Dermis blood vessel endothelial cell (primary cell): ENCODE results near the gene EMP3. TPM values are rescaled to one million over a fixed set of nuclear protein-coding genes. Genes with fewer than 3 reads are reported as not detected.
A peak's percentile ranks its signal among the peaks of the same experiment; 100 is the strongest.

Source experiments
- DNase-seq: peaks from one replicate; pipeline ENCODE4 v3.0.0; 2010
- total RNA-seq: library from RNA; depleted of rRNA; stranded (reverse); fragments of >200 nt; gene quantifications from 2 replicates; pipeline ENCODE4 v1.2.3, GENCODE V29; 2014

EMP3 gene
- total RNA-seq, 1 donor from 2014 or later: 7.3 TPM

DNA sequence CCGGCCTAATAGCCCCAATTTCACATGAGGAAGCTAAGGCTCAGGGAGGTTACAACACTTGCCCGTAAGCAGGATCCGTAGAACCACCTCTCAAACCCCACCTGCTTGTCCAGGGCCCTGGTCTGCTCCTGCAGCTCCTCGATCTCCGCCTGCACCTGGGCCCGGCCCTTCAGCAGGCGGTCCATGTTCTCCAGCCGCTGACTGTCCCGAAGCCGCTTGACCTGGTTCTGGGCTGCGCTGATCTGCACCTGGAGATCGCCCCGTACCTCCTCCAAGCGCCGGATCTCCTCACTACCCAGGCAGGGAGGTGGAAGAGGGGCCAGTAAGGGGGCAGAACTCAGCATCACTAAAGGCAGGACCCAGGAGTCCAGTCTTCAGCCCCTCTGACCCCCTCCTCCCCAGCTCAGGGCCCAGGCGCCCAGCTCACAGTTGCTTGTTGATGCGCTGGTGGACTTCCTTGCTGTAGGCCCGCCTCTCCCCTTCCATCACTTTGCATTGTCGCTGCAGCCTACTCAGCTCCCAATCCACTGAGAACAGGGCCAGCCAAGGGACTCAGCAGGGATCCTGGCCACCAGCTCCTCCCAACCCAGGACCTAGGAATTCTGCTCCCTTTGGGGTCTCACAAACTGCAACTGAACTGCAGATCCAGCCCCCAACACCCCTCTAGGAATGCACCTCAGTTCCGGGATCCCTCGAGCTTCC lies 6.9 kb upstream of the EMP3 start:
- DNase-seq: no peak

DNA sequence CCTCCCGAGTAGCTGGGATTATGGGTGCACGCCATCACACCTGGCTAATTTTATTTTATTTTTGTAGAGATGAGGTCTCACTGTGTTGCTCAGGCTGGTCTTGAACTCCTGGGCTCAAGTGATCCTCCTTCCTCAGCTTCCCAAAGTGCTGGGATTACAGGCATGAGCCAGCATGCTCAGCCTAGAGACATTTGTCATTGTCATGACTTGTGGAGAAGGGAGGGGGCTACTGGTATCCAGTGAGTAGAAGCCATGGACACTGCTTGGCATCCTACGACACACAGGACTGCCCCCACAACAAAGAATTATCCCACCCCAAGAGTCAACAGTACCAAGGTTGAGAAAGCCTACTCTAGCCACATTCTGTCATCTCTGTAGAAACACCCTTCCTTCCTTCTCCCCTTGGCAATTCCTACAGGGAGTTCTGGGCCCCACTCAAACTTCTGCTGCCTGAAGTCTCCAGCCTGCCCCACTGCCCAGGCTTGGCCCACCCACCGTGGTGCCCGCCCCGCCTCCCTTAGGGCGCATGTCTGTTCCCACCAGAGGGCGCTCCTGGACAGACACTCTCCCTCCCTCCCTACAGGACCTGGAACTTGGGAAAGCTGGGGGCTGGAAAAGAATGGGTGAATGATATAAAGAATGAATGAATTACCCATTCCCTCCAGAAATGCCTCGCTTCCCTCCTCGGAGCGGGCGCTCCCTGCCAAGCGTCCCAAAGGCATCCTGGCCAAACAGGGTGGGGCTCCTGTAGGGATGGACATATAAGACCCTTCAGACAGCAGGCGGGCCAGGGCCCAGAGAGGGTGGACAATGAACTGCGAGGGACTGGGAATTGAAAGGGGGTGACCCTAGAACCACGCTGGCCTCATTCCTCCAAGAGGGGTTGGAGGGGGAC lies 5.5 kb upstream of the EMP3 start:
- DNase-seq: peak; percentile 92

DNA sequence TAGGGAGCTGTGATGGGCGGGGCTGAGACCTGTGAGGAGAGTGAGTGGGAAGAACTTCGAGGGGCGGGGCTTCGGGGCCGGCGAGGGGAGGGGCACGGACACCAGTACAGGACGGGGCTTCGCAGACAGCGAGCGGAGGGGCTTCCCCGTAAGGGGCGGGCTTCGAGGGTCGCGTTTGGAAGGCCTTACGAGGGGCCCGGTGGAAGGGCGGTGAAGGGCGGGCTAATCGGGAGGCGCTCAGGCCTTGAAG lies 4.1 kb upstream of the EMP3 start:
- DNase-seq: peak; percentile 93

DNA sequence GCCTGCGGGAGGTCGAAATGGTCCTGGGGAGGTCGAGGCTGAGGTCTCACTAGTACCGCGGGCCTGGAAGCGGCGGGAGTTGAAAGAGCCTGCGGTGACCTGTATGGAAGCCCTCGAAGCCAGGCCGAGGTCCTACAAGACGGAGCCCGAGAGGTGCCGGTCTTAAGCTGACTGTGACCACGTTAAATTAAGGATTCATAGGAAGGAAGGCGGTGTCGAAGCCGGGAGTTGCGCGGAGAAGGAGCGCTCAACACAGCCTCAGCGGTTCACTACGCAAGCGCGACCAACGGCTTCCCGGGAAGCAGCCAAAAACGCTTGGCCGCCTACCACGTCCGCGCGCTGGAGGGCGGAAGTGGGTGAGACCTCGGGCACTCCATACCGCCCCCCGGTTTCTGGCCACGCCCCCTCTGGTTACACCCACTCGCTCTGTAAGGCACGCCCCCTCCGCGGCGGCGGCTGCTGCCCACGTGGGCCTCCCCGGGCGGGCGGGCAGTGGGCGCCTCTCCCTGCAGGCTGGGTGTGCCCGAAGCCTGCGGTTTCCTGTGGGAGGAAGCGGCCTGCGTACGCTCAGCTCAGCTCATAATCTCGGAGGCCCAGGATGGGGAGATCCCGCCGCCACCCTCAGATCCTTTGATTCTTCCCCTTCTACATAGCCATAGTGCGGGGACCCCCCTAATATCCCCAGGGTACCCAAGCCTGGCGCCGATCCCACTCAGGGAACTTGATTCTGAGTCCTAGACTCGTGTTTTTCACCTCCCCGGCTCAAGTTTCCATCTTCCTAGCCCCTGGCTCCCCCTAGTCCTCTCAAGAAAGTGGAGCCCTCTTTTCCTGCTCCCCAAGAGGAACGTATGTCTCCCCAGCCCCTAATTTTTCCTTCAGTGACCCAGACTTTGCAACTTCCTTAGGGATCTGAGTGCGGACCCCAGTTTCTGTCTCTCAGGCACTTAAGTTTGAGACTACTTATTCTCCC lies 3.4 kb upstream of the EMP3 start:
- peak; percentile 98 for DNase-seq

DNA sequence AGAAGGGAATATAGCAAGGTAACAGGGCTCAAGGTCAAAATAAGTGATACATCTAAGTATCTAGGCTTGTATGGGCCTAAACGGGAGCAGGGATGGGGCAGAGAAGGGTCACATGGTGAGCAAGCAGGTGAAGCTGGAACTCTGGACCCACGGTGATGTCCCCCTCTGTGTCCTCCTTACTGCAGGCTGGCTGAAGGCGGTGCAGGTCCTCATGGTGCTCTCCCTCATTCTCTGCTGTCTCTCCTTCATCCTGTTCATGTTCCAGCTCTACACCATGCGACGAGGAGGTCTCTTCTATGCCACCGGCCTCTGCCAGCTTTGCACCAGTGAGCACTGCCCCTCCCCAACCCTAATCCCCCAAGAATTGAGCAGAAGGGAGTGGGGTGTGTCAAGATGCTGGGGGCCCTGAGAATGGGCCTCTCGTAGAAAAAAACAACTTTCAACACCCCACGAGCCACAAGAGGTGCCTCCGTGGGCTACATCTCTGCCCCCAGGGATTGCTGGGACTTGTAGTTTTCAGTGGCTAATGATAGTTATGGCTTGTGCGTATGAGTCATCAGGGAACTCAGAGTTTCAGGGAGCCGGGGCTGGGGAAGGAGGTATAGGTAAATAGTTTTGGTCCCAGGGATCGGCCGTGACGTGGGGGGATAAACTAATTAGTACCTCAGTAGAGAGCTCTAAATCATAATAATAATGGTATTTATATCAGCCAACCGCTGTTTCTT lies 4.0 kb downstream of the EMP3 start:
- DNase-seq: peak; percentile 38

DNA sequence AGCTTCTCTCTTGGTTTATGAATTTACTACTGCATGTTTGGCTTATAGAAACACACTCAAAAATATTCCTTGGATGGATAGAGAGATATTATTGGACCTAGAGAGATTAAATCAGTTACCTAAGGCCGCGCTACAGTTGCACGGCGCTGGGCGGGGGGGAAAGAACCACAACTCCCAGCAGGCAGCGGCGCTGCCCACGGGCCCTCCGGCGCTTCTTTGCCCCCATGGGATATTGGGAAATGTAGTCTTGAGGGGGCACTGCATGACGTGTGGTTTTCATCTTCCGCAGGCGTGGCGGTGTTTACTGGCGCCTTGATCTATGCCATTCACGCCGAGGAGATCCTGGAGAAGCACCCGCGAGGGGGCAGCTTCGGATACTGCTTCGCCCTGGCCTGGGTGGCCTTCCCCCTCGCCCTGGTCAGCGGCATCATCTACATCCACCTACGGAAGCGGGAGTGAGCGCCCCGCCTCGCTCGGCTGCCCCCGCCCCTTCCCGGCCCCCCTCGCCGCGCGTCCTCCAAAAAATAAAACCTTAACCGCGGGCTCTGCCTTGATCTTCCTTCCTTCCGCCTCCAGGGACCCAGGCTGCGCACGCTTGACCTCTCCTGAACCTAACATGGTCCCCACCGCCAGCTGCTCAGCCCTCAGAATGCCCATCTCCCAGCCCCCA lies 4.8 kb downstream of the EMP3 start:
- DNase-seq: peak; percentile 91

DNA sequence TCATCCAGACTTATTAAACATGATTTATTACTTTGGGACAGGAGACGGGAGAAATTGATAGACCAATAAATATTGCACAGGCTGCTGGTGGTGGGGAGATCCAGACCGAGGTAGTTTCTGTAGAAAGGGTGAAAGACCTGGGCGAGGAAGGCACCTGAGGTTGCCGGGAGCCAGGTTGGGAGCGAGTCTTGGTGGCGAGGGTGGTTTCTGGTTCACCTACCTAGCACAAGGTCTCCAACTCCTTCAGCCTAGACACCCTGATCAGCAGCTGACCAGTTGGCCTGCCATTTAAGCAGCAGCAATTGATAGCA lies 7.0 kb downstream of the EMP3 start:
- no peak for DNase-seq

DNA sequence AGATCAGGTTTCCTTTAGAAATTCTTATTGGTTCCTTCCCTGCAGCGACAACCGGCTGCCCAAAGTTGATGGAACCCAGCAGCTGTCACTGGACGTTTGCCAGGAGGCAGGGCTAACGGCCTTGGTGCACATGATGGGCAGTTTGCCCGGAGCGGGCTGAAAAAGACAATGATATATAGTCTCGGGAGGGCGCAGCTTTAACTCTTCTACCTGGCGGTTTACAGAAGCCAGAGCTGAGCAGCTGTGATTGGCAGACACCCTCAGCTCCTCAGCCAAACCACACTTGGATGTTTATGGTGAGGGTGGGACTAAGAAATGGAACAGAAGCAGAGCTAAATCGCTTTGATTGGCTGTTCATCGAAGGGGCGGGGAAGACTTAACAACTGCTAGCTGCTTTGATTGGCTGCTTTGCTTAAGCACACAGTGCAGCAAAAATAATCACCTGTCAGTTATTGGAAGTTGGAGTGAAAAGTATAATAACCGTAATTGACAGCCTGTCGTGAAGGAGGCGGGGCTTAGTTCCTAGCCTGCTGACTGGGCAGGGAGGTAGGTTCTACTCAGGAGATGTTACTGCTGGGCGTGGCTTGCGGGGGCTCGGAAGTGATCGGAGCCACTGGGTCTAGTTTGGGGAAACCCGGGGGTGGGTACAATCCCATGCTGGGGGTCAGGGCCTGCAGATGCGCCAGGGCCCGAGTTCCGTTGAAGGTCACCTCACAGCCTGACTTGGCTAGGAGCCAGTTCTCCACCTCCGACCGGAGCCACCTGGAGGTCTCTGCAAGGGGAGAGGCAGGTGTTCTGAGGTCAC lies 7.5 kb downstream of the EMP3 start:
- DNase-seq: peak; percentile 99

DNA sequence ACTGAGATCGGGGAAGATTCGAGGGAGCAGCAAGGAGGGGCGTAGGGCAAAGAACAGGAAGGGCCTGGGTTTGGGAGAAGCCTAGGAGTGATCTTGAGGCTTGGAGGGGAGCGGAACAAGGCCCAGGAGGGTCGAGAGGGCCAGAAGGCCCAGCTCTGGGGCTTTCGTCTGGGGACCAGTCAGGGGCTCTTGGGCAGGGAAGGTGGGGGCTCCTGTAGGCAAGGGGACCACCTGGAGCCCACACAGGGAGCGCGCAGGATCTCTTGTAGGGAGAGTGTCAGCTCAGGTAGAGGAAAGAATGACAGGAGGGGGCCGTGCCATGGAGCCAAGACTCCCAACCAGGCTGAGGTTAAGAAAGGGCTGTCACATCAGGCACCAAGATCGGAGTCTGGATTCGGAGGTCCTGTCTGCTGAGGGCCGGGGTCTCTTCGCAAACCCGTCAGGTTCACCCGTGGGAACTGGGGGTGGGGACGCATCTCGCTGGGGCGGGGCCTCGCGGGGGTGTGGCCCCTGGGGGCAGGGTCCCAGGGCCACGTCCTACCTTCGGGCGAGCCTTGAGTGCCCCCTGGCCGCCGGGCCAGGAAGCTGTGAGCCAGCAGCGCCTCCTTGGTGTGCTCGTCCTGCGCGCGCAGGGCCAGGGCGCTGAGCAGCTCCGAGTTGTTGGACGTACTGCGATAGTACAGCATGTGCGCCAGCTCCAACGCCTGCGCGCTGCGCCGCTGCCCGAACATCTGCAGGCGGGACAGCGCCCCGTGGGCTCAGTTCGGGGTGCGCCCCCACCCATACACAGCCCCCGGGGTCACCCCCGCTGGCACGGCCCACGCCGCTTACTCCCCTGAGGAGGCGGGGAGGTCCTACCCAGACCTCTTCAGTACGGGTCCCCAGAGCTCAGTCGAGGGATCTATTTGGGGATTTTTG lies 8.4 kb downstream of the EMP3 start:
- DNase-seq: peak; percentile 96

DNA sequence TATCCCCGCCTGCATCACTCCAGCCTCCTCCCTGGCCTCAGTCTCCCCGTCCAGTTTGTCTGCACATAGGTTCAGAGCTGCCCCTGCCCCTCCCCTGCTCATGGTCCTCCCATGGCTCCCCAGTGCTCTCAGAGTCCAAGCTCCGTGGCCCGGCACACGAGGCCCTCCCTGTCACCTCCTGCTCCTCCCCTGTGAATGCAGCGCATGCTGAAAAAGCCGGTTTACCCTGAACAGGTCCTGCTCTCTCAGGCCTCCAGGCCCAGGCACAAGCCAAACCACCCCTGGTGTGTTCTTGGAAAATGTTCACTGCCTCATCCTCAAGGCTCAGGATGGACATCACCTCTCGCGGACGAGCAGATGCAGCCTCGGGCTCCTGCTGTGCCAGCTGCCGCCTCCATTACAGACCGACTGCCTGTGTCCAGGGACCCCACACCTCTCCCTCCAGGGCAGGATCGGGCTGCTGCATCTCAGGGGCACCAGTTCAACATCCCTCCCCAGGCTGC lies 13.0 kb downstream of the EMP3 start:
- DNase-seq: no peak

DNA sequence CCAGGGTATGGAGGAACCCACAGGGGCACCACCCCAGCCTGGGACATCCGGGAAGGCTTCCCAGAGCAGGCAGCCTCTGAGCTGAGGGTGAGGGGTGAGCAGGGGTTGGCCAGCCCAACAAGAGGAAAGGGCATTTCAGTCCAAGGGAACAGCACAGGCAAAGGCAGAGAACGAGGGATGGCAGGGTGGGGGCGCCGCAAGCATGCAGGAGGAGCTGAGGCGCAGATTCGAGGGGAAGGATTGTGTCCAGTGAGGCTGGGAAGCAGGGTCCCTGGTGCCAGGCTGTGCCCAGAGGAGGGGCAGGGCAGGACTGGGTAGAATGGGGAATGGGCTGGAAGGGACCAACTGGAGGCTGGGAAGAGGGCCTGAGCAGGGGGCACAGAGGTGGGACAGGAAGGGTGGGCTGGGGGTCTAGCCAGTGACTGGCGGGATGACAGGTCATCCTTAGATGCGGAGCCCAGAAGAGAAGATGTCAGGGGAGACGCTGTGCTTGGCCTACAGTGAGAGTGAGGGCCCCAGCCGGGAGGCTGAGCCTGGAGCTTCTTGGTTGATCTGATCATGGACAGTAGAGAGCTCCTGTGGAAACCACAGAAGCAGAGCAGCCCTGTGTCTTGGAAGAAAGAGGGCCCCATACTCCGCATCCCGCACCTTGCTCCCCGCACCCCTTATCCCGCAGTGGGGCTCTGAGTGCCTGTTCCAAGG lies 13.6 kb downstream of the EMP3 start:
- no peak for DNase-seq

DNA sequence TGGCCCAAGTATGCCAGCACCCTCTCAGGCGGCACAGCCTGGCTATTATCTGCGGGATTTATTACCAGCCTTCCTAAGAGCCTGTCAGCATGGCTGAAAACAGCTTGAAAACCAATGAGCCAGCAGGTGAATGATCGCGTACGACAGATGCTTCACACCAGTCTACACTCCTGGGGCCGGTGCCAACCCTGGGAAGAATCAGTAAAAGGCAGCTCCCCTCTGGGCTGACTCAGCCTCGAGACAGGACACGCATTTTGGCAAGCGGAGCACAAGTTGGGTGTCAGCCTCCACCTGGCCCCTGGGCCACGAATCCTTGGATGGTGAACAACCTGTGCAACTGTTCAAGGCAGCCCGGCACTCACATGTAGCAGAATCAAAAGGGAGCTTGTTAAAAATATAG lies 15.6 kb downstream of the EMP3 start:
- DNase-seq: no peak

DNA sequence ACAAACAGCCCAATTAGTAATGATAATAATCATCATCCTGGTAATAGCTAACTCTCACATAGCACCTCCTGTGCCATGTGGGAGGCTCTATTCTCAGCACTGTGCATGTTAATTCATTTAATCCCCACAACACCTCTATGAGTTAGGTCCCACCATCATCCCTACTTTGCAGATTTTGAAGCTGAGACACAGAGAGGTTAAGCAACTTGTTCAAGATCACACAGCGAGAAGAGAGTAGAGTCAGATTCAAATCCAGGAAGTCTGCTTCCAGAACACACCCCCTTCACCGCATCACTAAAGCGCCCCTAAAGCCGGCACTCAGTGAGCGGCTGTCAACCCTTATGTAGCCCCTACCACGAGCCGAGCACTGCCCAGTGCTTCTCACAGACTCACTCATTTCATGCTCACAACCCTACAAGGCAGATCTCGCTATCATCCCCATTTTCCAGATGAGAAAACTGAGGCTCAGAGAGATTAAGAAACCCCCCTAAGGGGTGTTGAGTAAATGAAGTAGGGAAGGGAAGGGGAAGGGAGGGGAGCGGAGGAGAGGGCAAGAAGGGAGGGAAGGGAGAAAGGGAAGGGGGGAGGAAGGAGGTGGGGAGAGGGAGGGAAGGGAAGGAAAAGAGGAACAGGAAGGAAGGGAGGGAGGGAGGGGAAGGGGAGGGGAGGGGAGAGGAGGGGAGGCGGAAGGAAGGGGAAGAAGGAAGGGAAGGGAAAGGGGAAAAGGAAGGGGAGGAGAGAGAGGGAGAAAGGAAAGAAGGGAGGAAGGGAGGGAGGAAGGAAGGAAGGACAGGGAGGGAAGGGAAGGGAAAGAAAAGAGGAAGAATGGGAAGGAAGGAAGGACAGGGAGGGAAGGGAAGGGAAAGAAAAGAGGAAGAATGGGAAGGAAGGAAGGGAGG lies 16.4 kb downstream of the EMP3 start:
- DNase-seq: no peak

DNA sequence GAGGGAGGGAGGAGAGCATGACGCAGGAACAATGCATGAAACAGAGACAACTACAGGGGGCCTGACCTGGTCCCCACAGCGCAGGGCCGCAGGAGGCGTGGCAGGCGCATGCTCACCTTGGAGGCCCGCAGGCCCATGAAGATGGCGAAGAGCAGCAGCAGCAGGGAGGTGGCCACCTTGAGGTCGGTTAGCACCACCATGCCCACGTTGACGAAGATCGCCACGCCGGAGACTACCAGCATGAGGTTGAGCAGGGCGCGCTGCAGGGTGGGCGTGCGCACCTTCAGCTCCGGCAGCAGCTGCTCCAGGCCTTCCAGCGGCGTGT lies 17.0 kb downstream of the EMP3 start:
- no peak for DNase-seq

DNA sequence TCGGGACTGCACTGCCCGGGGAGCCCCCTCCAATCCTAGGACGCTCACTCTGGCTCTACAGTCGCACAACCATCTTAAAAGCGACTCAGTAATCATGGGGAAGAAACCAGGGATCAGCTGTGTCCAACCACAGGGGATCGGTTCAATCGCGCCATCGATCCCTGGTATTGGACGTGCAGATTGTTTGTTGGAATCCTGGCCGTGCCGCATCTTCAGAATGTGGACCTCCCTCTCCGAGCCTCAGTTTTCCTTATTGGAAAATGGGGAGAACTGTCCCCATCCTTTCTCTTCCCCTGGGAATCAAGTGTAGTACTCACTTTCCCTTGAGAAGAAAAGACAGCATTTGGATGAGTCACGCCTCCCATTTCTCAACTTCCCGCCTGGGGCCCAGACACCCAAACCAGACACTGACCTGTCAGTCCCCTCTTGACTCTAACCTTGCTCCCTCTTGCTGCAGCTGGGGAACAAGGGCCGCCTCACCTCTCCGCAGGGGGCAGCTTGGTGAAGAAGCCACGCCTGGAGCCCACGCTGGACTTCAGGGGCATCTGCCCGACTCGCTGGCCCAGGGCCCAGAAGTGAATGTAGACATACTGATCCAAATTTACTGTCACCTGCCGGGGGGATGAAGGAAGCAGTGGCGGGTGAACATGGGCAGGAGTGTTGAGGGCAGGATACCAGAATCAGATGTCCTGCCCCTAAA lies 17.6 kb downstream of the EMP3 start:
- no peak for DNase-seq

DNA sequence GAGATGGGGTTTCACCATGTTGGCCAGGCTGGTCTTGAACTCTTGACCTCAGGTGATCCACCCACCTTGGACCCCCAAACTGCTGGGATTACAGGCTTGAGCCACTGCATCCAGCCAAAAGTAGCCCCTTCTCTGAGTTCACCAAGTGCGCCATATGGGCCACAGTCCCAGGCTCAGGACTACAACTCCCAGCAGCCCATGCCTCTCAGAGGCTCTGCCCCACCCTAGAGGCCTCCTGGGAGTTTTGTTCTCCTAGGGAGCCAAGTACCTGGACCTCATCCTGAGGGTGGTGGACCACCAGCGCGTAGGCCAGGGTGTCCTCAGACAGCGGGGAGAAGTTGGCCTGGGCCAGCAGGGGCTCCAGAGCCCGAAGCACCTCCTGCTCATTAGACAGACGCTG lies 19.5 kb downstream of the EMP3 start:
- no peak for DNase-seq

DNA sequence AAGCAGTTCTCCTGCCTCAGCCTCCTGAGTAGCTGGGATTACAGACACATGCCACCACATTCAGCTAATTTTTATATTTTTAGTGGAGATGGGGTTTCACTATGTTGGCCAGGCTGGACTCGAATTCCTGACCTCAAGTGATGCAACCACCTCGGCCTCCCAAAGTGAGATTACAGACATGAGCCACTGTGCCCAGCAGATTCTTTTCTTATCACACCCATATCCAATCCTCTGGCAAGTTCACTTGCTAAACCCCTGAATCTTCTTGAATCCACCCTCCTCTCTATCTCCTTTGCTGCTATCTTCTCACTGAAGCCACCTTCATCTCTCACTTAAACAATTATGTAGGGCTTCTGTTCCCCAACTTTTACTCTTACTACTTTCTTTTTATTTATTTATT lies 20.8 kb downstream of the EMP3 start:
- DNase-seq: no peak

DNA sequence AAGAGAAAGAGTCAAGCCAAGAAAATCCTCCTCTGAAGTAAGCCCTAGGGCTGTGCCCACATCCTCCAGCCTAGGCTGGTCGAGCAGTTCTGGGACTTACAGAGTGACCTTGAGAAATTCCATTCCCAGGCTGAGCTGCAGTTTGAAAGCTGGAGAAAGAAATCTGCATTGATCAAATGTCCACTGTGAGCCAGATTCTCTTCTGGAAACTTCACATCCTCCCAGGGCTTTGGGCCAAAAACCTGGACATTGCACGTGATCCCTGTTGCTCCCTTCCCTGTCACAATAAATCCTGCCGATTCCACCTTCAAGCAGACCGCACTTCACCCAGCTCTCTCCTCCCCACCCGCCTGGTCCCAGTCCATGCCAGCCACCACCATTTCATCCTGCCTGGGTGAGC lies 22.7 kb downstream of the EMP3 start:
- peak; percentile 75 for DNase-seq
